Tibial artery (tissue), 4 donors: ENCODE measurements around the gene GRWD1.

Experiments used
- DNase-seq, 2 donors: peaks; one replicate each; pipeline ENCODE4 v3.0.0-alpha.2; 2019
- H3K27ac ChIP-seq, 2 donors: fragments of 200-600 bp; sonication (generic) in 1 of 2; 1 replicate in 1 of 2; 2 replicates in 1 of 2; pipeline ENCODE4 v1.5.1; 2018 to 2019; ENCODE audit warnings: mild to moderate bottlenecking in 1 of 2
- H3K27me3 ChIP-seq, 2 donors: fragments of 200-600 bp; sonication (generic) in 1 of 2; one replicate each; pipeline versions ENCODE4 v1.5.1 to v1.6.0; 2016 to 2019
- H3K36me3 ChIP-seq, 3 donors: fragments of 200-600 bp; sonication (generic) in 2 of 3; one replicate each; pipeline ENCODE4 v1.5.1; 2016 to 2019; ENCODE audit warnings: mild to moderate bottlenecking in 2 of 3
- H3K4me1 ChIP-seq, 4 donors: fragments of 200-600 bp; sonication (generic) in 2 of 4; 1 replicate in 3 of 4; 2 replicates in 1 of 4; pipeline ENCODE4 v1.5.1; 2016 to 2019
- H3K4me3 ChIP-seq, 2 donors: fragments of 200-600 bp; sonication (generic) in 1 of 2; 1 replicate in 1 of 2; 2 replicates in 1 of 2; pipeline ENCODE4 v1.5.1; 2018 to 2019; ENCODE audit warnings: mild to moderate bottlenecking in 2 of 2
- H3K9me3 ChIP-seq, 3 donors: fragments of 200-600 bp; sonication (generic) in 1 of 3; one replicate each; pipeline ENCODE4 v1.5.1; 2016 to 2019
- intact Hi-C: fragments of 100-400 bp; cut with DNase I; formaldehyde crosslinking; loops from one replicate; pipeline ENCODE4 v1.15.0; 2023; ENCODE audit warnings: low total_unique reads
- TF ChIP-seq, protein P1 (sequence below), 2 experiments: fragments of 200-600 bp in 1 of 2; fragments of 450-650 bp in 1 of 2; IDR thresholded peaks; one replicate each; pipeline ENCODE4 v1.5.1; 2017 to 2019; ENCODE audit warnings: antibody characterized with exemption in 2 of 2, mild to moderate bottlenecking in 1 of 2, moderate library complexity in 1 of 2

The GRWD1 gene

DNA sequence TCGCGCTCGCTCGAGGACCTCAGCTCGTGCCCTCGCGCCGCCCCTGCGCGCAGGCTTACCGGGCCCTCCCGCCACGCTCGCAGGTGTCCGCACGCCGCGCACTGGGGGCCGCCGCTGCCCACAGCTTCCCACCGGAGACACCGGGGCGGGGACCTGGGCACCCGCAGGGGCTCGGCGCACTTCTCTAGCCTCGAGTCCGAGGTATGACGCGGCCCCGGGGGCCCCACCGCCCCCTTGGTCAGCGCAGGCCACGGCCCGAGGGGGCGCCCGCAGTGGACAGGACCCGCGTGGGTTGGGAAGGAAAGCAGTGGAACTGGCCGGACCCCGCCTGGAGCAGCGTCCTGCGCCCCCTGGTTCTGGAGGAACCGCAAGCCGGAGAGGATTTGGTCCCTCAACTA is 2.1 kb upstream of the GRWD1 start:
- no peak for DNase-seq
- H3K36me3 ChIP-seq: peaks cover 10 to 19% (median 18%) of the 10 kb centered on the region in 3 donors
- H3K9me3 ChIP-seq: no peaks in the 10 kb centered on the region
- intact Hi-C loops: no loop called here
- peak overlapping the region; percentile 82 to 99 for H3K4me3 ChIP-seq
- peaks cover 0 to 27% (median 21%) of the 10 kb centered on the region in 4 donors for H3K4me1 ChIP-seq
- peak overlapping the region in 1 of 2 donors; percentile 83 for H3K27ac ChIP-seq
- peaks cover 0 to 34% of the 10 kb centered on the region in 2 donors for H3K27me3 ChIP-seq
- TF ChIP-seq, protein P1, sequence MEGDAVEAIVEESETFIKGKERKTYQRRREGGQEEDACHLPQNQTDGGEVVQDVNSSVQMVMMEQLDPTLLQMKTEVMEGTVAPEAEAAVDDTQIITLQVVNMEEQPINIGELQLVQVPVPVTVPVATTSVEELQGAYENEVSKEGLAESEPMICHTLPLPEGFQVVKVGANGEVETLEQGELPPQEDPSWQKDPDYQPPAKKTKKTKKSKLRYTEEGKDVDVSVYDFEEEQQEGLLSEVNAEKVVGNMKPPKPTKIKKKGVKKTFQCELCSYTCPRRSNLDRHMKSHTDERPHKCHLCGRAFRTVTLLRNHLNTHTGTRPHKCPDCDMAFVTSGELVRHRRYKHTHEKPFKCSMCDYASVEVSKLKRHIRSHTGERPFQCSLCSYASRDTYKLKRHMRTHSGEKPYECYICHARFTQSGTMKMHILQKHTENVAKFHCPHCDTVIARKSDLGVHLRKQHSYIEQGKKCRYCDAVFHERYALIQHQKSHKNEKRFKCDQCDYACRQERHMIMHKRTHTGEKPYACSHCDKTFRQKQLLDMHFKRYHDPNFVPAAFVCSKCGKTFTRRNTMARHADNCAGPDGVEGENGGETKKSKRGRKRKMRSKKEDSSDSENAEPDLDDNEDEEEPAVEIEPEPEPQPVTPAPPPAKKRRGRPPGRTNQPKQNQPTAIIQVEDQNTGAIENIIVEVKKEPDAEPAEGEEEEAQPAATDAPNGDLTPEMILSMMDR (IDR thresholded peaks at IDR 0.05): no peak

DNA sequence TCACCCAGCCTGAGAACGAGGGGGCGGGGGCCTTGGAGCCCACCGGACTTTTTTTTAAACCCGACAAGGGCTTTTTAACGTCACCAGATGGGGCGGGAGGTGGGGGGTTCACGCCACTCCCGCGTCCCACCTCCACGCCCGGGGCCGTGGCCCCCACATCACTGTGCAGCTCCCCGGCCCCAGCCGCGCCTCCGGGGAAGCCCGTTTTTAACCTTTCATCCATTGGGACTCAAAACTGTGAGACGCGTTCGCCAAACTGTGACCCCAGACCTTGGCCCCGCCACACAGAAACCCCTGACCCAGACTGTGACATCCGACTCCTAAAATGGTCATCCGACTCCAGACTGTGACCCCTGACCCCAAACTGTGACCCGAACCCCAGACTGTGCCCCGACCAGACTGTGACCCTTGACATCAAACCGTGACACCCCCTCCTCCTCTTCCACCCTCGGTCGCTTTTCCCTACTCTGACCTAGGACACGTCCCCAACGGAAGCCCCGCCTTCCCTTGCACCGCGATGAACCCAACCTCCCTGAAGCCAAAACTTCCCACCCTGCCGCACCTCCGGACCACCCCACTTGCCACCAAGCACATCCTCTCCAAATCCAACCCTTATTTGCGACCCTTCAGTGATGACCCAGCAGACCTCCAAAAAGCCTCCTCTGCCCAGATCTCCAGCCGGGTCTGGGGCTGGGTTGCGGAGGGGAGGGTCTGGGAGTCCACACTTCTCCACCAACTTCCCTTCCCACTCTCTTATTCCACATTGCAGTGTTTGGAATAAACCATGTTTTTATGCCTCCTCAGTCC is 1.5 kb upstream of the GRWD1 start:
- TF ChIP-seq, protein P1 (IDR thresholded peaks at IDR 0.05): no peak
- H3K4me3 ChIP-seq: peak overlapping the region; percentile 82 to 99
- peaks cover 11 to 25% (median 21%) of the 10 kb centered on the region in 3 donors for H3K36me3 ChIP-seq
- H3K4me1 ChIP-seq: peaks cover 0 to 27% (median 21%) of the 10 kb centered on the region in 4 donors
- no peak for DNase-seq
- H3K27ac ChIP-seq: peak overlapping the region; percentile 83 to 92
- H3K9me3 ChIP-seq: no peaks in the 10 kb centered on the region
- intact Hi-C loops: no loop called here
- peaks cover 0 to 29% of the 10 kb centered on the region in 2 donors for H3K27me3 ChIP-seq

DNA sequence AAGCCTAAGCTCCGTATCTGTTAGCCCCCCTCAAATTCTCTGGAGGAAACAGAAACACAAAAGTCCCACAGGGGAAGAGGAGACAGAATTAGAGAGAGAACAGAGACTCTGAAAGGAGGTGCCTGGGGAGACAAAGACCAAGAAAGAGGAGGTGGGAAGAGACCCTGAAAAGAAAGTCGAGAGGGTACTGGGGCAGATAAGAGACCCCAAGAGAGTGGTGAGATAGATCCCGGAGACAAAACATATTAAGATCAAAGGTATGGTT is 915 bp upstream of the GRWD1 start:
- Histone ChIP-seq H3K9me3 (no peaks in the 10 kb centered on the region), H3K4me1 (peaks cover 0 to 27% (median 21%) of the 10 kb centered on the region in 4 donors), H3K27ac (peak overlapping the region; percentile 83 to 92), H3K4me3 (peak overlapping the region; percentile 82 to 99), H3K27me3 (peaks cover 0 to 24% of the 10 kb centered on the region in 2 donors), H3K36me3 (peaks cover 16 to 30% (median 26%) of the 10 kb centered on the region in 3 donors)
- no peak for DNase-seq
- TF ChIP-seq, protein P1 (IDR thresholded peaks at IDR 0.05): no peak
- intact Hi-C loops: no loop called here

DNA sequence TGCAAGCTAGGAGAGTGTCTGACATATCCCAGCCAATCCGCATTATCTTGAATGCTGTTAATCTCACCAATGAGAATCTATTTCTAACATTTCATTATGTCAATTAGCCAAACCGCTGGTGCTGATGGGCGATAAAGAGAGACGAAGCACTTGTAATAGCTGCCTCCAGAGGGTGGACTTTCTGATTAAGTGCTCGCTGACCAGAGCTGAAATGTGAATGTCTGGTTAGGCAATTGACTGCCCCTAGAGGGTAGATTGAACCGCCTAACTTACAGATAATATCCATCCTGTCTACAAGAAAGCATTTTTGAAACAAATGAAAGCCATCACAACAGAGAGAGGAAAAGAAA is 552 bp upstream of the GRWD1 start:
- TF ChIP-seq, protein P1 (IDR thresholded peaks at IDR 0.05): peak; percentile 63 to 73
- H3K4me1 ChIP-seq: peaks cover 0 to 27% (median 21%) of the 10 kb centered on the region in 4 donors
- peak overlapping the region; percentile 82 to 99 for H3K4me3 ChIP-seq
- H3K27me3 ChIP-seq: peaks cover 0 to 23% of the 10 kb centered on the region in 2 donors
- peak overlapping the region; percentile 83 to 92 for H3K27ac ChIP-seq
- DNase-seq: peak in 1 of 2 donors; percentile 57
- intact Hi-C loops: no loop called here
- no peaks in the 10 kb centered on the region for H3K9me3 ChIP-seq
- H3K36me3 ChIP-seq: peaks cover 20 to 34% (median 30%) of the 10 kb centered on the region in 3 donors

DNA sequence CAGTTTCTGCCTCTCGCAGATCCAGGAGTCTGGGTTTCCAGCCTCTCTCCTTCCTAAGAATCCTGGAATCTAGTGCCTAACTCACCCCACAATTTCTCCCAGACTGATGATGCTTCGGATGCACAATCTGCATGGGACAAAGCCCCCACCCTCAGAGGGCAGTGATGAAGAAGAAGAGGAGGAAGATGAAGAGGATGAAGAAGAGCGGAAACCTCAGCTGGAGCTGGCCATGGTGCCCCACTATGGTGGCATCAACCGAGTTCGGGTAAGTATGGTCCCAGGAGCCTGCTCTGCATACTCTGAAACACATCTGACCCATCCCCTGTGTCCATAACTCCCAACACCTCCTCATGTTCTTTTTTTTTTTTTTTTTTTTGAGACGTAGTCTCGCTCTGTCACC is 796 bp downstream of the GRWD1 start:
- DNase-seq: no peak
- Histone ChIP-seq H3K27ac (peak overlapping the region in 1 of 2 donors; percentile 83), H3K27me3 (peaks cover 0 to 15% of the 10 kb centered on the region in 2 donors), H3K36me3 (peaks cover 33 to 47% (median 41%) of the 10 kb centered on the region in 3 donors), H3K4me3 (peak overlapping the region; percentile 82 to 99), H3K4me1 (peaks cover 0 to 27% (median 21%) of the 10 kb centered on the region in 4 donors), H3K9me3 (no peaks in the 10 kb centered on the region)
- intact Hi-C loops: no loop called here
- TF ChIP-seq, protein P1 (IDR thresholded peaks at IDR 0.05): no peak
